Left forelimb (tissue), 1 donor: ENCODE data around the gene TRMT2A.
A peak's percentile ranks its signal among the peaks of the same experiment; 100 is the strongest.

Experiments used
- DNase-seq: peaks from one replicate; pipeline ENCODE4 v3.0.0-alpha.2; 2018; ENCODE audit warnings: low spot score

Gene TRMT2A

GRCh38 chr22:20102203-20102780, 14.7 kb downstream of the TRMT2A start:
- DNase-seq, result no peak

DNA sequence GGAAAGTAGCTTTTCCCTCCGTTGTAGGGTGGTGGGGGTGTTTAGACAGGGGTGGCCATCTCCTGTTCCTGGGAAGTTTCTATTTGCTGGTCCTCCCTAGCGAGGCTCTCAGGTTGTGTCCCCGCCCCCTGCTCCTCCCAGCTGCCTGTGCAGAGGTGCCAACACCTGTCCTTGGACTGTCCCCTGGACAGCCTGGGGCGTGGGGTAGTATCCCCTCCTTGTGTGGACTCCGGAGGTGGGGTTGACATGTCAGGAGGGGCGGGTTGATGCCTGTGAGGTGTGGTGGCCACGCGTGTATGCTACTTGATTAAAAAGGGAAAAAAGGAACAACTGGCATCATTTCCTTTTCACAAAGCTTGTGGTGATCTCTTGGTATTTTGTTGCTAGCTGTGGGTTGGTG, 15.4 kb downstream of the TRMT2A start:
- DNase-seq, result no peak

- no peak for DNase-seq
Observed at GRCh38 chr22:20099099-20099711, 17.8 kb downstream of the TRMT2A start.

DNA sequence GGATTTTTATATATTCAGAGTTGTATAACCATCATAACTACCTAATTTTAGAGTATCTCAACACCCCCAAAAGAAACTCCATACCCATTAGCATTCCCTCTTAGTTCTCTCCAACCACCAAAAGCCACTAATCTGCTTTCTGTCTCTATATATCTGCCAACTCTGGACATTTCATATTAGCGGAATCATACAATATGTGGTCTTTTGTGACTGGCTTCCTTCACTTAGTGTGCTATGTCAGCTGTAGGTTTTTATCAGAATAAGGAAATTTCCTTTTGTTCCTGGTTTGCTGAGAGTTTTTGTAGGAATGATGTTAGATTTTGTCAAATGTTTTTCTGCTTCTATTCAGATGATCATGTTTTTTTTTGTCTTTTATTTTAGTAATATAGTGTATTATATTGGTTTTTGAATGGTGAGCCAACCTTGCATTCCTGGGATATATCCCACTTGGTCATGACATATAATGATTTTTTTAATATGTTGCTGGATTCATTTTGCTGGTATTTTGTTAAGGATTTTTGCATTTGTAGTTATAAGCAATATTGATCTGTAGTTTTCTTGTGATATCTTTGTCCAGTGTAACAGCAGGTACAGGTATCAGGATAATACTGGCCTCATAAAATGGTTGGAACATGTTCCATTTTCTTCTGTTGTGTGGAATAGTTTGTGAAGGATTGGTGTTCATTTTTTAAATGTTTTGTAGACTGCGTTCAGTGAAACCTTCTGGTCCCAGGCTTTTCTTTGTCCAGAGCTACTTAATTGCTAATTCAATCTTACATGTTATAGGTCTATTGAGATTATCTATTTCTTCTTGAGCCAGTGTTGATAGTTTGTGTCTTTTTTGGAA, 20.2 kb downstream of the TRMT2A start:
- no peak for DNase-seq

DNA sequence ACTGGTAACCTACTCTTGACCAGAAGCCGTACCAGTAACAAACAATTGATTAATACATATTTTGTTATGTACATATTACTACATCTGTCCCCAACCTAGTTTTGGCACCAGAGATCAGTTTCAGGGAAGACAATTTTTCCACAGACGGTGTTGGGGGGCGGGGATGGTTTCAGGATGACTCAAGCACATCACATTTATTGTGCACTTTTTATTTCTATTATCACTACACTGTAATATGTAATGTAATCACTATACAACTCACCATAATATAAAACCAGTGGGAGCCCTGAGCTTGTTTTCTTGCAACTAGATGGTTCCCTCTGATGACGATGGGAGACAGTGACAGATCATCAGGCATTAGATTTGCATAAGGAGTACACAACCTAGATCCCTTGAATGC, 21.5 kb downstream of the TRMT2A start:
- no peak for DNase-seq

DNA sequence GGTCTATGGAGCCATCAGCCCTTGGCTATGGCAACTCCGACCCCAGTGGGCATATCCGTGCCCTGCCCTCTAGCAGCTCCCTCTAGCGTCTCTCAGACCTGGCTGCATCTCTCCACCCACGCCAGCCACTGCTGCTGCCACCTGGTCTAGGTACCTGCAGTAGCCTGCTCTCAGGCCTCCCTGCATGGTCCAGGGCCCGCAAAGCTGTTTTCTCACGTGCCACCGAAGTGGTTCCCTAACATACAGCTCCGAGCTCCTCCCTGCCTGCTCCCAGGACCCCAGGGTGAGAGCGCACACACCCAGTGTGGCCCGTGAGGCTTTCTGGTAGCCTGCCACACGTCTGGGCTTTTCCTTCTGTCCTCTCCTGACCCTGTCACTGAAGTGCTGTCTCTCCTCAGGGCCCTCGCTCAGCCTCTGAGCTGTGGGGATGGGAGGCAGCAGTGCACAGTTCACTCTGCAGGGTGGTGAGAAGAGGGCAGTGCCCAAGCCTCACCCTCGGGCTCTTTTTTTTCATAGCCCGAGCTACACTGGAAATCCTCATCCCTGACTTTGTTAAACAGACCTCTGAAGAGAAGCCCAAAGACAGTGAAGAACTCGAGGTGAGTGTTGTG, 22.7 kb downstream of the TRMT2A start:
- peak; percentile 47 for DNase-seq

GRCh38 chr22:20093418-20094196, 23.4 kb downstream of the TRMT2A start:
- peak; percentile 49 for DNase-seq

- DNase-seq, result peak; percentile 48
Observed at GRCh38 chr22:20092477-20092854, 24.6 kb downstream of the TRMT2A start.

DNA sequence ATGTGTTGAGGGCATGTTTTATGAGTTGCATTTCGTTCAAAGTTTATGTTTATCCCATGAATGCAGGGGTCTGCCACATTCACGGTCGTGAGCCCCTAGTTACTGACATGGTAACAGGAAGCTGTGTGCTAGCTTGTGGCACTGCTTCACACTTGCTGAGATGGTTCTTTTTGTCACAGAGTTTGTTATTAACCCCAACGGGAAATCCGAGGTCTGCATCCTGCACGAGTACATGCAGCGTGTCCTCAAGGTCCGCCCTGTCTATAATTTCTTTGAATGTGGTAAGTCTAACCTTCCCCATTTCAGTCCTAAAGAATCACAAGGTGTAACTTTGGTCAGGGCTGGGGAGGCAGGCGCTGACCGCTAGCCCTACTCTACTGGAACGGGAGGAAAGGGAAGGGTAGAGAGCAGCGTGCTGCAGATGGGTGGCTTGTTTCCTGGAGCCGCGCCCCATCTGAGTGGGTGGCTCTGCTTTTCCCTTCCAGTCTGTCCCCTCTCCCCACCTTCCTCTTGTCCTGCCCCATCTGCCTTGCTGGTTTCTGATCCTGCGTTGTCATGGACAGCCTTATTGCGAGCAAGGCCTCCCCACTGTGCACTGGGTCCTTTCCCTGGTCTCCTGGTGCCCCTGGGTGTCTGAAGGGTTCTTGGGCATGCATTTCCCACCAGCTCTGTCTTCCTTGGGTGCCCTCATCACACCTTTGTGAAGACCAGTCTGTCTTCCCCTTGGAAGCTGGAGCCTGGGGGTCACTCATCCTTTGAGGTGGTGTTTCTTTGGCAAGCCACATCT, 25.1 kb downstream of the TRMT2A start:
- peak; percentile 15 for DNase-seq

DNA sequence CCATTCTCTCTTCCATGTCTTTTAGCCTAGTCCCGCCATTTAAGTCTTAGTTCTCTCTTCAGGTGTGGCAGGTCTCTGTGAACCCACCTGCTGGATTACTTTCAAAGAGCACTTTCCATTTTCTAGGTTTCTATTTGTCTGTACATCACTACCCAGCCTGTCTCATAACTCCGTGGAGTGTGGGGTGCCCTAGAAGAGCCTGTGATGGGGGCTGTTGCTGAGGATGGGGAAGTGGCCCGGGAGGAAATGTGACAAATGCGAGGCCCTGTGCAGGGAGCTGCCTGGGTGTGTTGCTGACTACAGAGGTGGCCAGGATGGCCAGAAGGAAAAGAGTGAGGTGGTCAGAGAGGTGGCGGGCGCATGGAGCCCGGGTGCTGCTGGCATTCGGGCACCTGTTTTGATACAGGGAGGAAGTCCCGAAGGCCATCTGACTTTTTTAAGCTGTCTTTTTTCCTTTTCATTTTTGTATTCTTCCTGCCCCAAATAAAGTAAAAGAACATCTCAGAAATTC, 26.2 kb downstream of the TRMT2A start:
- DNase-seq, result peak; percentile 26

DNA sequence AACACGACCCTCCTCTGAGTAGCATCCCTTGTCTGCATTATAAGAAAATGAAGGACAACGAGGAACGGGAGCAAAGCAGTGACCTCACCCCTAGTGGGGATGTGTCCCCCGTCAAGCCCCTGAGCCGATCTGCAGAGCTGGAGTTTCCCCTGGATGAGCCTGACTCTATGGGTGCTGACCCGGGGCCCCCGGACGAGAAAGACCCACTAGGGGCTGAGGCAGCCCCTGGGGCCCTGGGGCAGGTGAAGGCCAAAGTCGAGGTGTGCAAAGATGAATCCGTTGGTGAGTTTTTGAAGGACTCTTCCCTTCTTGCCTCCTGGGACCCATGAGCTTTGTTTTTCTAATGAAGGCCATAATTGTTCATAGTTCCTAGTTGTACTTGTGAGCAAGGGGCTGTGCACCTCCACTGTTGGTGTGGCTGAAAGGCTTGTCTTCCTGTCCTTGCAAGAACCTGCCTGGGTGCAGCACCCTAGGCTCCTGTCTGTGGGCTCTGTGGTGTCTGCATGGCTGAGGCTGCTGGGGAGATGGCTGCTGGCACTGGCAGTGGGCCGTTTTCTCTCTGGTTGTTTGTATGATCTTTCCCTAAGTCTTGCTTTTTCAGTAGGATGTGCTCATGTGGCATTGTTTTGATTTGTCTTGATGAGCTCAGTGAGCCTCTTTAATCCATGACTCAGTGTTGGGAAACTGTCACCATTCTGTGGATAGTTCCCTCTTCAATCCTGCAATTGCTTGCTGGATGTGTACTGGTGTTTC, 26.9 kb downstream of the TRMT2A start:
- peak; percentile 48 for DNase-seq

DNA sequence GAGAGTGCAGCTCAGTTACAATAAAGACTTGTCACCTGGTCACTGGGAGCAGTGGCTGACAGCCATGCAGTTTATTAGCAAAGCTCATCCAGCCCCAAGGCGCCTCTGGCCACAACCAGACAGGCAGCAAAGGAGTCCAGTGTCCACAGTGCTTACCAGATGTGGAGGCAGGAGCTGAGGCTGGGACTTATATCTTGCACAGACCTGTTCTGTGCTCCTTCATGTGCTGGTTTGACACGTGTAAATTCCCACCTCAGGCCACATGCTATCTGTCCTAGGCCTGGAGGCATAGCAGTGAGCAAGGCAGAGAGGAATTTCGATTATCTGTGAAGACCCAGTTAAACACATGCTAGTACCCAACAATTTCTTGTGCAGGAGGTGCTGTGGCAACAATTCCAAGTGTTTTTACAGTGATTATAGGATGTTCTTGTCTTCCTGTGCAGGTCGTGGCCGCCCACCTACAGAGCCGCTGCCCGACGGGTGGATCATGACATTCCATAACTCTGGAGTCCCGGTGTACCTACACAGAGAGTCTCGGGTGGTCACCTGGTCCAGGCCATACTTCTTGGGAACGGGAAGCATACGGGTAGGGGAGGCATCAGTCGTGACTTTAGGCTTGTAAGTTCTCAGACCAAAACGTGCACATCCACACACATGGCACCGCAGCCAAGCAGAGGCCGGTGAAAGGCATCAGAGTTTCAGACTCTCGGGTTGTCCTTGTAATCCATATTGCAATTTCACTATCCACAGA, 27.6 kb downstream of the TRMT2A start:
- peak; percentile 36 for DNase-seq

DNA sequence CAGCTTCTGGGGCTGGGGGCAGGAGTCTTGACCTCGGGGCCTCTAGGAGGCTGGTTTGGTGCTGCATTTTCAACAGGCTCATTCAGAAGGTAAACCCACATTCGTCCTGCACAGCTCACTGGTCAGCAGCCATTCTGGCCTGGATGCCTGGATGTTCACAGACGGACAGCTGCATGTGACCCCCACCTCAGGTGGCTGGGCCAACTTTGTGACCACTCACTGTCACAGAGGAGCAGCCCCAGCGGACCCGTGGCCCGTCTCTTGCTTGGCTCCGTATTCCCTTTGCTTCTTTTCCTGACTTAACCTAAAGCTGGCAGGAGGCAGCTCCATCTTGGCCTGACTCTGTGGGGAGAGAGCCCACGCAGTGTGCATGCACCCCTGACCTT, 28.8 kb downstream of the TRMT2A start:
- DNase-seq, result peak; percentile 45

DNA sequence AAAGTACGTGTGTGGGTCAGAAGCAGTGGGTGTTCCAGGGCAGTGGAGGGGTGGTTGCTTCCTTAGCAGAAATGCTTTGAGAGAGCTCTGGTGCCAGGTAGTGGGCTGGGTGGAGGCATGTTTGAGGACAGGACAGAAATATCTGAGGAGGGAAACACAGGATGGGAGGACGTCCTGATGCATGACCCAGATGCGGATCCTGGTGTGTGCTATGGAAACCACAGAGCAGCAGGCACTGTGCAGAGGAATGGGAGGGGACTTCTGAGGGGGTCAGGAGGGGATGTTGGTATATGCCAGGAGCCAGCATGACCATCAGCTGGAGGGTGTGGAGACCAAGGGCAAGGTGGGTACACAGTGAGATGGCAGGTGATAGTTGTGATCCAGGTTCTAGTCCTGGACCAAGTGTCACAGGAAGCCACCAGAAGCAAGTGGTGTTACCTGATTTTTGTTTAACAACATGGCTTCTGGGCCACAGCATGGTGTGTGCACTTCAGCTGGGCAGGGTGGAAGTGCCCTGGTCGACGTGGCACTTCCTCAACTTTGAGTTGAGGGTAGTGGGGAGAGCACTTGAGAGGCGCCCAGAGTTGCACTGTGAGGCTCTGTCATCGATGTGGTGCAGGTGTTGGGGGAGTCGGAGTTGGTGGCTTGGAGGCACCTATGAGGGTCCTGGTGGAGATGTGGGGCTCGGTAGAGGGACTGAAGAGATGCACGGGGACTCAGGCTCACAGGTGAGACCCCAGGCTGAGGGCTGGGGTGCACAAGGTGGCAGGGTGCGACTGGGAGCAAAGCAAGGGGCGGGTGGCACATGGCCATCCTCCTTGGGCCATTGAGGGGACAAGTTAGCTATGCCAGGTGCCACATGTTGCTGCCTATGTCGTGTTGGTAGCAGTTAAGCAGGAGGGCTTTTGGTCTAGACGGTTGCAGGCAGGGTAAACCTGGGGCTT, 29.4 kb downstream of the TRMT2A start:
- peak; percentile 28 for DNase-seq

- no peak for DNase-seq
Observed at GRCh38 chr22:20086763-20087162, 30.3 kb downstream of the TRMT2A start.

DNA sequence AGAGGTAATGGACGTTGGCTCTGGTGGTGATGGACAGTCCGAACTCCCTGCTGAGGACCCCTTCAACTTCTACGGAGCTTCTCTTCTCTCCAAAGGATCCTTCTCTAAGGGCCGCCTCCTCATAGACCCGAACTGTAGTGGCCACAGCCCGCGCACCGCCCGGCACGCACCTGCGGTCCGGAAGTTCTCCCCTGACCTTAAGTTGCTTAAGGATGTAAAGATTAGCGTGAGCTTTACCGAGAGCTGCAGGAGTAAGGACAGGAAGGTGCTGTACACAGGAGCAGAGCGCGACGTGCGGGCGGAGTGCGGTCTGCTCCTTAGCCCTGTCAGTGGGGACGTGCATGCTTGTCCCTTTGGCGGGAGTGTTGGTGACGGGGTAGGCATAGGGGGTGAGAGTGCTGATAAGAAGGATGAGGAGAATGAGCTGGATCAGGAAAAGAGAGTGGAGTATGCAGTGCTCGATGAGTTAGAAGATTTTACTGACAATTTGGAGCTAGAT, 30.9 kb downstream of the TRMT2A start:
- no peak for DNase-seq

DNA sequence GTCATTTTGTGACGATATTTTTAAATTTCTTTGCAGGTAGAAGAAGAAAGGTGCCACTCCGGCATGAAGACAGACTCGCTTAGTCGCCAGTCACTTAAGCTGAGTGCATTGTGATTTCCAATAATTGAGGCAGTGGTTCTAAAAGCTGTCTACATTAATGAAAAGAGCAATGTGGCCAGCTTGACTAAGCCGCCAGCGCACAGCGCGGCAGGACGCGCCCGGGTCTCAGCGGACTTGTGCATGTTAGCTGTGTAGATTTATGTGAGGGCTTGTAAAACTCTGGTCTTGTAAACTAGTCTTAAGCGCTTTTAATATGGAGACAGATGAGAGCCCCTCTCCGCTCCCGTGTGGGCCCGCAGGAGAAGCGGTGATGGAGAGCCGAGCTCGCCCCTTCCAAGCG, 31.4 kb downstream of the TRMT2A start:
- DNase-seq, result no peak
